GM19023 (cell line): ENCODE measurements around the gene EVX2.

ENCODE experiments used
- ATAC-seq: cut with Tn5 transposase; IDR thresholded peaks from one replicate; pipeline ENCODE4 v1.9.1; 2021; ENCODE audit warnings: mild to moderate bottlenecking, moderate library complexity; ENCODE audit not compliant: unreplicated experiment

EVX2 gene

DNA sequence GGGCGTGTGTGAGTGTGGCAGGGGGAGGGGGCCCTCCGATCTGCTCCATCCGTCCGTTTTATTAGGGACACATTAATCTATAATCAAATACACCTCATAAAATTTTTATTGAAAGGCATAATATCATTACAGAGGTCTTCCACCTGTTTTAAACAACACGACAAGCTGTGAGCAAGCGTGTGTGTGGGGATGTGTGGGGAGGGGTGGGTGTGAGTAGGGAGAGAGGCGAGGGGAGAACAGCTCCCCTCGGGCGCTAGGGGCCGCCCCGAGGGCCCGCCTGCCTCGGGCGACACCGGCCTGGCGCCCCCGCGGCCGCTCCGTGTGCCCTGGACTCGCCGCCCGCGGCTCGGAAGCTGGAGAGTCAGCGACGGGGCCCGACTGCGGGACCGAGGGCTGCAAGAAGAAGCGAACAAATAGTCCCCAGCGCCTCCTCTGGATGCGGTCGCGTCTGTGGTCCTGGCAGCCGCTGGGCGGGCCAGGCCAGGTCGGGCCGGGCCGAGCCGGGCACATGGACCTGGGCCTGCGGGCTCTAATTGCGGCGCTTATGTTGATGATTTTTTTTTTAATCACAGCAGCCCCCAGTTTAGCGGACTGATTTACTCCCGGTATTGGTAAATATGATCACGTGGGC is 38.4 kb upstream of the EVX2 start:
- ATAC-seq = no peak

DNA sequence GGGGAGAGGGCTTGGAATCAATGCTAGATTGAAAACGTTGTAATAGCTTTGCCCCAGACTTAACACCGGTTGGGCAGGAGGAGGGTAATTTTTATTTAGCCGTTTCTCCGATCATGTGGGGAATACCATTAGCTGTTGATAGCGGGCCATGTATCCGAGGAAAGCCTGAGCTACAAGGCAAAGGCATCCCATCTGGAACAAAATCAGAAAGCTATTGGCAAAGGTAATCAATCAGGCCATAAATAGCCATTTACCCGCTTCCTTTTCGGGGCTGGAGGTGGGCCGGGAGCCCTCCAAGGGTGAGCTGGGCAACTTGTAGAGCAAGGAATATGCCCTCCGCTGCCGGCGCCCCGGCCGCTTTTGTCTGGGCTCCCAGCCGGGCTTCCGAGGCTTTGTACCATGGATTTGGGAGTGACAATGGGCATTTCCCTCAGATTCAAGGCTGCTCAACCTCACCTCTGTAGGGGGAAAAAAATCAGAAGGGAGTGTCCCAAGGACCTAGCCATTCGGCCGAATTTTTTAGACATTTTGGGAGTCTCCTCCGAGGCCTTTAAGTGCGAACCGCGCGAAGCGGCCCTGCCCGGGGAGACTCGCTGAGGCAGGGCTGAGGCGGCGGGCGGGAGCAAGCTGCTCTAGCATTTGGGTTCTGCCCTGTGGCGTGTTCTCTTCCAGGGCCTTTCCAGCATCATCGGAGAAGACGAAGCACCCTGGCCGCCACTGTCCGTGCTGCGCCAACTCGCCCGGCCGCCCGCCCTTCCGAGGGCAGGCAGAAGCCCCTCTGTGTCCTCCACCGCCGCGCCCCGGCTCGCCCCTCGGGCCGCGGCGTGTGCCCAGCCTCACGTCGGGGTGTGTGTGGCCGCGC is 37.7 kb upstream of the EVX2 start:
- ATAC-seq = no peak

DNA sequence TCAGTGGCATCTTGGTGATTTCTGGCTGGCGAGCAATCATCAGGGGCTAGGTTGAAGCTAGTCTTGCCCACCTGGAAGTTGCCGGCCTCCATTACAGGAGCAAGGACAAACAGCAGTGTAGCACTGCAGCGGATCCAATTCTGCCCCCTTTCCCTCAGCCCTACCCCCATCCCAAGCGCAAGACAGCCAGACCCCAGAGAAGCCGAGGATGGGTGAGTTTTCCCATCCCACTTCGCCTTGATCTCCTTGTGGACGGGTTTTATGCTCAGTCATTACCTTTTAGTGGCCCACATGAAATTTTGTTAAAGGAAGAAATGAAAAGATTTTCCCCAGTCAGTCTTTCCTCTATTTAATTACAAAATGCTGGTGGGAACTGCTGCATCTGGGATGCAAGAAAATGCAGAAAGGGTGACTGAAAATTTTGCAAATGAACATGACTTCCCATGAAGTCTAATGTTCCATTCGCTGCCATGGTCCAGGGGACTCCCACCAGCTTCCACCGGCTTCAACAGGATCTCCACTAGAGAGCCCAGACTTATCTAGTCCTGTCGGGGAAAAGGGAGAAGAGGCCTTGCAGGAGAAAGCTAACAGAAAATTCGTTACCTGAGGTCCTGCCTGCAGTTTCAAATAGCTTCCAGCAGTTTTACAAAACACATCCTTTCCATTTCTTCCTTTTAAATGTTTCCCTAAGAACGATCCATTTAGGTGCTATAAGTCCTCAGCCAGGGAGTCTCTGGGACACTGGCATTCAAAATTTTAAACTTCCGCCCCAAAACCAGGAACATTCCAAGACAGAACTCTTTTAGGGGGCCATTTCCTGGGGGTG is 36.8 kb upstream of the EVX2 start:
- ATAC-seq = no peak

DNA sequence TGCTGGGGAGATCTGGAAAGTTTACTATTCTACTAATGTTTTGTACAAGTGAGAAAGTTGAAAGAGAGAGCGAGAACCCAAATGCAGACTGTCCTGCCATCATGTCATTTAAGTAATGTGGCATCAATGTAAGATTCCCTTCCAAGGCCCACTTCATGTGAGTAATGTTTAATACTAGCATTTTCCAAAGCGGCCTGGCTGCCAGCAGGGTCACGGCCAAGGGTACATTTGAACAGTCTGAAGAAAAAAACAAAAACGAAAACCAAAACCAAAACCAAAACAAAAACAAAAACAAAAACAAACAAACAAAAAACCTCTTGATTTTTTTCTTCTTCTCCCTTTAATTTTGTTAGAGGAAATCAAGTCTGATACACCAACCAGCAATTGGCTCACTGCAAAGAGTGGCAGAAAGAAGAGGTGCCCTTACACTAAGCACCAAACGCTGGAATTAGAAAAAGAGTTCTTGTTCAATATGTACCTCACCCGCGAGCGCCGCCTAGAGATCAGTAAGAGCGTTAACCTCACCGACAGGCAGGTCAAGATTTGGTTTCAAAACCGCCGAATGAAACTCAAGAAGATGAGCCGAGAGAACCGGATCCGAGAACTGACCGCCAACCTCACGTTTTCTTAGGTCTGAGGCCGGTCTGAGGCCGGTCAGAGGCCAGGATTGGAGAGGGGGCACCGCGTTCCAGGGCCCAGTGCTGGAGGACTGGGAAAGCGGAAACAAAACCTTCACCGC is 35.0 kb upstream of the EVX2 start:
- no peak for ATAC-seq

DNA sequence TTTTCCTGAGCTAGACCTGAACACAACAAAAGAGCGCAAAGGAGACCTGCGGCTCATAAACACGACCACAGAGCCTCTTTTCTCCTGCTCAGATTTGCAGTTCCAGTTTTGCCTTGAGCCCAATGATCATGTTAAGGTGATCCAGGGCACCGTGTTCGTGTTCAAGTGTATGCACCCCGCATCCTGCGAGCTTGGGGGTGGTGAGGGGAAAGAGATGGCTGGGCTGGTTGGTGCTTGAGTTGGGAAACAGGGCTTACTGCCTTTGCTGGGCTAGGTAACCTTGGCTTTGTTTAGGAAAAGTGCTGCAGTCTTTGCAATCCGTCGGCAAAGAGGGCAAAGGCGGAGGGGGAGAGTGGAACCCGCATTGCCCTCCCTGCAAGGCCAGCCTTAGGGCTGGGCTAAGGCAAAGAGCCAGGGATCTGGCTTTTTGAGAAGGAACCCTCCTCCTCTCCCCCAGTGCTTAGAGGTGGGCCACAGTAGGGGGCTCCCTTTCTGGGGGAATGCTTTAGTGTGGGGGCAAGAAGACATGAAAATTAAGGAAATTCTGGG is 34.1 kb upstream of the EVX2 start:
- no peak for ATAC-seq

DNA sequence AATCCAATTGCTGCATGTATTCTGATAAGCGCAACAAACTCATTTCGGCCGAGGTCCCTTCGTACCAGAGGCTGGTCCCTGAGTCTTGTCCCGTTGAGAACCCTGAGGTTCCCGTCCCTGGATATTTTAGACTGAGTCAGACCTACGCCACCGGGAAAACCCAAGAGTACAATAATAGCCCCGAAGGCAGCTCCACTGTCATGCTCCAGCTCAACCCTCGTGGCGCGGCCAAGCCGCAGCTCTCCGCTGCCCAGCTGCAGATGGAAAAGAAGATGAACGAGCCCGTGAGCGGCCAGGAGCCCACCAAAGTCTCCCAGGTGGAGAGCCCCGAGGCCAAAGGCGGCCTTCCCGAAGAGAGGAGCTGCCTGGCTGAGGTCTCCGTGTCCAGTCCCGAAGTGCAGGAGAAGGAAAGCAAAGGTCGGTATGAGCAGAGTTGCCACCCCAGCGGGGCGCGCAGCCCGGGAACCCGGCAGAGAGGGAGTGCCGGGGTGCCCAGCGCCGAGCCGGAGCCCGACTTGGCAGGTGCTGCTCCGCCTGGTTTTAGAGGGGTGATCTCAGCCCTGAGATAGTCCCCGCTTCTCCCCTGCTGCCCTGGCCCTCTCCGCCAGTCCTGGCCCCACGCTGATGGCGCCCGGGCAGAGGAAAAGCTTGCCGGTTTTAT is 33.5 kb upstream of the EVX2 start:
- no peak for ATAC-seq

DNA sequence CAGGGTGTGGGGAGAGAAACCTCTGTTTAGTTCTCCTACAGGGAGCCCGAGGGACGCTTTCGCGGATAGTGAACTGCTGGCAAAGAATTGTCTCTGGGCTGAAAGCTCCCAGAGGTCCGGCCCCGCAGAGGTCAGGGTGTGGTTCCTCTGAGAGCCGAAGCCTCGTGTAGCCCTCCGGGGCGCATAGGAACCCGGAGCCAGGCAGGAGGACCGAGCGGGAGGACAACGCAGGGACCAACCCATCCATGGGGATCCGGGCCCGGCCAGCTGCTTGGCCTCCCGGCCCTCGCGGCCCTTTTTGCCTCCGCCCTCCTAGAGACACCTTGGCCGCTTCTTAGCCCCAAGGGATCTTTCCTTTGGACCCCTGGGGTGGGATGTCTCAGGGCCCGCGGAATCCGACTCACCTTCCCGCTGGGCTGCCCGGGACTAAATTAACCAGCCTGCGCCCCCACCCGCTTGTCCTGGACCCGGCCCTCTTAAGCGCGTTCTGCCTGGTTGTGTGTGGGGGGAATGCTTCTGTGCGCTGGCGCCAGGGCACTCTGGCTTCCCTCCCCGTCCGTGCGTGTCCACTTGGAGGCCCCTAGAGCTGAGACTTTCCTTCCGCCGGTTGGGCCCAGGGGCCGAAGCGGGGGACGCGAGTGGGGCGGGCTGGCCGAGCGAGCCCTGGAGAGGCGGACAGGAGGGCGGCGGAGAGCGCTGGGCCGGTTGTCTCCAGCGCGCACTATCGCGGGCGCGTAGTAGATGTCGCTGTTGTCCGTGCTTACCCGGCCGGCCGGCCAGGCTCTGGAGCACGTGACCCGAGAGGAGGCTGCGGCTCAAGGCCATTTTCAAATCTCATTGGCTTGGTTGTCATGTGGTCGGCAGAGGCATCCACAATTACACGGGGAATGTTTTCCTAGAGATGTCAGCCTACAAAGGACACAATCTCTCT is 32.4 kb upstream of the EVX2 start, which contains the start of gene HOXD10:
HOXD10 (plus strand) TSS at position 896 of the 931 bp plus-strand sequence. CDS start 56 bp downstream, outside the sequence.
- ATAC-seq = no peak

DNA sequence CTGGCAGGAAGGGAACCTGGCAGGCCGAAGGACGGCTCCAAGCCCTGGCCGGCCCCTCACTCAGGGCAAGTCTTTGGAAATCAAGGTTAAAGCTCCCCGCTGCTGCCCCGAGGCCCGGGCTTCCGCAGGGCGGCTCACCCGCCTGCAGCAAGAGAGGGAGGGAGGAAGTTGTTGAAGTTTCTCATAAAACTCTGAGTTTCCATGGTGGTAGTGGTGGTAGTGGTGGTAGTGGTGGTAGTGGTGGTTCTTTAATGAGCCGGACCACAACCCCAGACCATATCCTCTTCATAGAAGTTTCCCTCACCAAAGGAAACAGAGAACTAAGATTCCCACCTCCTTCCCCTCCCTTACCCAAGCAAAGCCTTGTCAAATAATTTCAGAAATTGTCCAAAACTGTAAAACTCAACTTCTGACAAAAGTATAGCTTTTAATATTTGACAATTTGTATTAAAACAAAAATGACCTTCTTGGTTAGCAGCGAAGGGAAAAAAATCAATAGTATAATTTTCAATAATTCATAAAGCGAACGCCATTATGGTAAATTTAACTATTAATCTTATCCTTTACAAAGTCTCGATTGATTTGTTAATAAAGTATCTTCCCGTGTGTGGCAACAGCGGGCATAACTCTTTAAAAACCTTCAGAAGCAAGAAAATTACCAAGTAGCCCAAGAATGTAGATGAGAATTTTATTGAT is 31.3 kb upstream of the EVX2 start:
- no peak for ATAC-seq

DNA sequence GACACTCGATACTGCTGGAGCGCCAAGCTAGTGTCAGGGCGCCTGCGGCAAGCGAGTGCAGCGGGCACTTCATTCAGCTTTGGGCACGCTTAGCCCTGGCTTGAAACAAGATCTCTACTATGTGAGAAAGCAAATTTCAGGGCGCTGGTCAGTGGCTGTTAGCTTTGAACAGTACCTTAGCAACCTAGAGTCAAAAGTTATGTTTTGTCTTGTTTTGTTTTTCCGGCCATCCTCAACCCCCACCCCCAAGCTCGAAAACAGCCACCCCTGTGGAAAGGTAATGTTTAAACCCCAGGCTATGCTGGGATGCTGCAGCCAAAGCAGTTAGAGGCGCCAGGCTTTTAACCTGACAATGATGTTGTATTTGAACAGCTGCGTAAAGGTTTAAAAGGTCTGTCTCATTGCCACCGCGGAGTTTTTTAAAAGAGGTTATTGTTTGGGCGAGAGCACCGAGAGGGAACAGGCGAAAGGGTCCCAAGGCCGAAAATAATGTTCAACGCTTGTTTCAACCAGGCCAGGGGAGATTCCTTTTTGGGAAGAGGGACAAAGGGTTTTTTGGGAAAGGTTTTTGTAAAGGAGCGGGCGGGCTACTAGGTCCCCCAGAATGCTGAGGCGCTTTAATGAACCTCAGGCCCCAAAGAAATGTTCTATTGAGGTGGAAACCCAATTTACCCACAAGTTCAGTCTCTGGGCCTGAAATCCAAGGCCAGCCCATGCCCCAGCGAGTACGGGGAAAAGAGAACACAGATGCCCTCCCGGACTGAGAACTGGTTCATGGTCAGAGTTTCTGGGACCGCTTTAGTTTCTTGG is 30.6 kb upstream of the EVX2 start:
- no peak for ATAC-seq

DNA sequence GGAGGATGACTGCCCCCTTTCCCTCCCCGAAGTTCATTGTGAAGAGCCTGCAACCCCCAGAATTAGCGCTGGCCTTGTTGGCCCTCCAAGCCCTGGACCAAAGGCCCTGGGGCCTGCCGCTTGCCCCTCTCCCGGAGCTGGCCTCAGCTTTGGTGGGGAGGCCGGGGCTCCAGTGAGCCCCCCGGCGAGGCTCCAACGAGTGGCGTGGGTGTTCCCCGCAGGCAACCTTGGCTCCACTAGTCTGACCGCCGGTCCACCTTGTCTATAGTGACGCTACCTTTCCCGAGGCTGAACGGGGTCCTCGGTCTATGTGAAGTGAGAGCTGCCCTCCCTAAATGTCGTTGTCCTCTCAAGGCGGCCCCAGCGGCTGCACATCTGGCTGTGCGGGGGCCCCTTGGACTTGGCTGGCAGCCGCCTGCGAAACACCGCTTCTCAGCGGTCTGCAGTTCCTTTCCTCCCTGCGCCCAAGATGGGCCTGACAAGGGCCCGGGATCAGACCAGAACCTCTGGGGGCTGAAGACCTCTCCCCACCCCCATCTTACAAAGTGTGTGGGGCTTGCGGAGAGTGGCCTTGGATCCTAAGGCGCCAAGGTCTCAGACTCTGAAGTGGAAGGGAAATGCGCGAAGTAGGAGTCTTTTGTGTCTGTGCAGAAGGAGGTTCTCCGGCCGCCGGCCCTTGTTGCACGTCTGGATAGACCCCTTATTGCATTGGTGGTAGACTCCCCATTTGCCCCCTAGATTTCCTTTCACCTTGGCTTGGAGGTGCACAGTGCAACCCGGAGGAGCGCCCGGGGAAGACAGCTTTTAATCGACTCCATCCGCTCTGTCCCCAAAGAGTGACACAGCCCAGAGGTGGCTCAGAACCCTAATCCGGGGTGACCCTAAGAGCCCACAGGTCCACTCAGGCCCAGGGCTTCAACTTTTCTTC is 28.9 kb upstream of the EVX2 start:
- ATAC-seq = no peak

DNA sequence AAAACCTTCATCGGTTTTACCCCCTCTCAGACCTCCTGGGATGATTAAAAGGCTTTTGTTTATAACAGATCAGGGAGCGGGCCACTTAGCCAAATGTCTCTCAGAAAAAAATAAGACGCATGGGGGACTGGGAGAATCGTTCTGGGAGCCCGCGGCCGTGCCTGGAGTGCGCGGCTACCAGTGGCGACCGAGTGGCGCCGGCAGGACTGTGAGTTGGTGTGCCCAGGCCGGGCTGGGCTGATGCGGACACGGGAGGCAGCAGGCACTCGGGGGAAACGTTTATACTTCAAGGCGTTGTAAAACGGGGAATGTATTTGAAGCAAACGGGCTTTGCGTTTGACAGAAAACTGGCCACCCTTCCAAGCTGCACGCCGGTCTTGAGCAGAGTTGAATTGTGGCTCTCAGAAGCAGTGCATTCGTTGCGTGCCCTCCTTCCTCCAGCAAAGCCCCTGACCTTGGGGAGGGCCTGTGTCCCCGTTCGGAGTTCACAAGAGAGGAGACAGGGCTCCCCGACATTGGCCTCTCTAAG is 28.1 kb upstream of the EVX2 start:
- ATAC-seq = no peak

DNA sequence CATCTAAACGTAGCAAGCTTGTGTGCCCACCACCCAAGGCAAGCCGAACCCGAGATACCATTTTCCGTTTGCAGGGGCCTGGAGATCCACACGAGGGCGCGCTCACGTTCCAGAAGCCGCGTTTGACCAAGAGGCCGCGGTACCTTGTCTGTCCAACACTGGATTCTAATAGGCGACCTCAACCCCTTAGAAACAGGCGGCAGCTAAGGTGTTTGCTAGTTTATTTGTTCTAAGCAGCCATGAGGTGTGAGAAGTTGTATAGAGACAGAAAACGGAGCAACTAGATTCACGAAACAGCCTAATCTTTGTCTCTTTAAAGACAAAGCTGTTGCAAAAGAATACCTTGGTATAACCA is 27.5 kb upstream of the EVX2 start:
- no peak for ATAC-seq

DNA sequence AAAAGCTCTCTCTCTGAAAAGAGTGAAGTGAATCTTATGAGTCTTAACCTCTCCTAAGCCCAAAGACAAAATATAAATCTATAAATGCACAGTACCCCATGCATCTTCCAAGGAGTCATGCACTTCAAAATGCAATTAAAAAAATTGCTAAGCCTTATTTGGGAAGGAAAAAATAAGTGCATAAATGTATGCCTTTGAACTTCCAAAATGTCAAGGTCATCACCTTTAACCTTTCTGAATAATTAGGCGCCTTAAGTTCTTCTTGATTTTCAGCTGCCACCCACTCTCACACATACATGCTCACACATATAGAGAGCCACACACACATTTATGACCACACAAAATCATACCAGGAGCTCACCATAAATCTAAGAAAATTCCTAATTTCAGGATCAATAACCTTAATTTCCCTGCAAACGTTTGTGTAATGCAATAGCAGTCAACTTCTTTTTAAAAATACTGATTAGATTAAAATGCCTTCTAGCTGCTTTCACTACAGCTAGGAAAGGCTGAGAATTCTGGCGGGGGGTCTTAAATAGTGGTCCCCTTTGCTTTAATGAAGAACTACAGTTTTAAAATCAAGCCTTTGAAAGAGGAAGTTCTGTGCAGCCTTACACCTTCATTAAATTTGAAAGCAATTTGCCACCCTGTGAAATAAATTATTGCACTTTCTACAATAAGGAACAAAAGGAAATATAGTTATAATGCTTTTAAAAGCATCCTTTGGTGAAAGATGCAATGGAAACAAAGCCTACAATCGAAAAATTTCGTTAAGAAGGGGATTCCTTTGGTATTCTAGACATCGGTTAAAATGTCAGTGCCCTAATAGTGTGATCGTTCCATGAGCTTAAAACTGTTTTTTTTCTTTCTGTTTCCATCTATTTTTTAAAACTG is 26.9 kb upstream of the EVX2 start:
- no peak for ATAC-seq

DNA sequence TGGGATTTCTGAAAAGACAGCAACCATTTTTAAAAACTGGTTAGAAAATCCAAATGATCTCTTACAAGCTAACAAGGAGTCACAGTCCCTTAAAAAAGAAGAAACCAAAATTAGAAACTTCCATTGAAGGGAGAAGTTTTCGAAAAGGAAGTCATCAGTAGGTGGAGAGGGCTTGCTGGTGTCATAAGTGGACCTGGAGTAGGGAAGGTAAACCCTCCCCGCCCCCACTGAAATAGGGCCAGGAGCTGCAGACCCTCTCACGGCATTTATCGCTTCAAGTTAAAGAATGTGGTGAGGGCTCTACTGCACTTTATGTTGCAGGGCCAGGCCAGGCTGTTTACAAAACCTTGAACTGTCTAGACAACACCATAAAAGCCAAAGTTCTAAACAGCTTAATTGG is 26.2 kb upstream of the EVX2 start:
- no peak for ATAC-seq

DNA sequence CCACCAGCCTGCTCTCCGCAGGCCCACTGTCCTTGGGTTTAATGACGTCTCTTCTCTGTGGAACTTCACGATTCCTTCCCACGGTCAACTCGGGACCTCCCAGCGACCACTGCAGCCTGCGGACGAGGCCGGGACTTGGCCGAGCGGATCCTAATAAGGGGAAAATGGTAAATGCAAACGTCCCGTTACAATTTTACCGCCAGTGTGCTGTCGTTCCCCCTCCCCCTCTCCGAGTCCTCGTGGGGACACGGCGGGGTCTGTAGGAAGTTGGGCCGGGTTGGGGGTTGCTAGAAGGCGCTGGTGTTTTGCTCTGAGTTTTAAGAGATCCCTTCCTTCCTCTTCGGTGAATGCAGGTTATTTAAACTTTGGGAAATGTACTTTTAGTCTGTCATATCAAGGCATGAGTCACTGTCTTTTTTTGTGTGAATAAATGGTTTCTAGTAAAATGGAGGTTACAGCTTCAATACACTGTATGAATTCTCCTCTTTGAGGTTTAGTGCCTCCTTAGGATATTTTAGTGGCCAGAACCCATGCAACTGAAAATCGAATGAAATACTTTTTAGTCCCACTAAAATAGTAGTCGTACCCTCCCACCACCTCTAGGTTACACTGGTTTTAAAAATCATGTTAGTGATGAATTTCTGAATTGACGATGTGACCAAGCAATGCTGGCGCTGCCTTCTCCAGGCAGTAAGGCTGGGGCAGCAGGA is 25.6 kb upstream of the EVX2 start:
- ATAC-seq = no peak
